Activated T-cell treated with anti-CD3 and anti-CD28 coated beads, Interleukin-2, amount 50 U/mL, for 72 hours (primary cell): ENCODE measurements around the gene BIRC3. TPM values are rescaled to one million over a fixed set of nuclear protein-coding genes. Genes with fewer than 3 reads are reported as not detected.

ENCODE experiments used
- total RNA-seq, 2 donors: library from RNA; stranded (reverse); gene quantifications; one replicate each; pipeline ENCODE4 v1.2.3, GENCODE V29; 2022

BIRC3 gene
- total RNA-seq, 2 donors from 2014 or later: 123 to 155 TPM

Other genes starting within 250 kb of the BIRC3 start
- under 1 TPM; 0.22 to 0.63 TPM for gene YAP1, start 207.0 kb upstream of the BIRC3 start, total RNA-seq
- gene BIRC2, start 29.7 kb downstream of the BIRC3 start, total RNA-seq: 10 to 100 TPM; 38.3 to 44.4 TPM
- gene TMEM123, start 135.3 kb downstream of the BIRC3 start, total RNA-seq: 100 to 1,000 TPM; 279 to 347 TPM
- not detected for gene MMP7, start 213.3 kb downstream of the BIRC3 start, total RNA-seq